HepG2 (cell line): ENCODE data around the gene WNK4. TPM values are rescaled to one million over a fixed set of nuclear protein-coding genes. Genes with fewer than 3 reads are reported as not detected.

Source experiments
- ELF3 ChIP-seq: IDR thresholded peaks from 2 replicates; pipeline ENCODE4 v1.6.1; 2016; ENCODE audit warnings: missing genetic modification reagents, missing compliant biosample characterization
- HNRNPLL ChIP-seq: fragments of 200-400 bp; formaldehyde crosslinking; IDR thresholded peaks from 2 replicates; pipeline ENCODE4 v1.6.1; 2017; ENCODE audit warnings: mild to moderate bottlenecking, low read depth, low read length; ENCODE audit not compliant: poor library complexity, severe bottlenecking
- NFE2 ChIP-seq: sonication (generic); formaldehyde crosslinking; IDR thresholded peaks from 2 replicates; pipeline ENCODE4 v1.4.0; 2020; ENCODE audit warnings: missing genetic modification reagents
- PTBP1 ChIP-seq: fragments of 200-400 bp; formaldehyde crosslinking; IDR thresholded peaks from 2 replicates; pipeline ENCODE4 v1.6.1; 2018; ENCODE audit warnings: low read length, low read depth; ENCODE audit not compliant: poor library complexity, severe bottlenecking
- RBM22 ChIP-seq: fragments of 200-400 bp; formaldehyde crosslinking; optimal IDR thresholded peaks from 2 replicates; pipeline ENCODE3; 2017; ENCODE audit warnings: mild to moderate bottlenecking, low read length, moderate library complexity
- SAP130 ChIP-seq: IDR thresholded peaks from 2 replicates; pipeline ENCODE4 v1.6.1; 2016; ENCODE audit warnings: low read depth
- SATB2 ChIP-seq: sonication (generic); formaldehyde crosslinking; IDR thresholded peaks from 2 replicates; pipeline ENCODE4 v1.5.0; 2020; ENCODE audit warnings: missing genetic modification reagents
- SIN3A ChIP-seq: IDR thresholded peaks from 2 replicates; pipeline ENCODE4 v1.6.1; 2011; ENCODE audit warnings: low read depth, mild to moderate bottlenecking, control low read depth, low read length, borderline replicate concordance
- SIX1 ChIP-seq: sonication (generic); formaldehyde crosslinking; IDR thresholded peaks from 2 replicates; pipeline ENCODE4 v1.4.0; 2020; ENCODE audit warnings: missing genetic modification reagents, borderline replicate concordance
- SYNCRIP ChIP-seq: fragments of 200-400 bp; formaldehyde crosslinking; IDR thresholded peaks from 2 replicates; pipeline ENCODE4 v1.6.1; 2018; ENCODE audit warnings: mild to moderate bottlenecking, low read depth, low read length; ENCODE audit not compliant: insufficient read depth
- ZNF556 ChIP-seq: sonication (generic); formaldehyde crosslinking; IDR thresholded peaks from 2 replicates; pipeline ENCODE4 v1.4.0; 2020; ENCODE audit warnings: mild to moderate bottlenecking, missing genetic modification reagents, borderline replicate concordance
- ZNF672 ChIP-seq: sonication (generic); formaldehyde crosslinking; IDR thresholded peaks from 2 replicates; pipeline ENCODE4 v1.8.1; 2022; ENCODE audit warnings: missing genetic modification reagents
- ZNF772 ChIP-seq: sonication (generic); formaldehyde crosslinking; IDR thresholded peaks from 2 replicates; pipeline ENCODE4 v1.5.0; 2020; ENCODE audit warnings: mild to moderate bottlenecking, missing genetic modification reagents
- ZNF781 ChIP-seq: sonication (generic); formaldehyde crosslinking; IDR thresholded peaks from 2 replicates; pipeline ENCODE4 v1.5.1; 2020; ENCODE audit warnings: borderline replicate concordance, mild to moderate bottlenecking, missing genetic modification reagents; ENCODE audit errors: not compliant biosample characterization
- polyA plus RNA-seq, 8 experiments: library from polyadenylated mRNA; depleted of rRNA in 3 of 8; stranded (reverse) in 7 of 8; unstranded in 1 of 8; fragments of >200 nt; fragmentation: Illumina TruSeq in 4 of 8; extraction: Trizol in 4 of 8; gene quantifications; 2 replicates each; pipeline versions ENCODE4 v1.2.1 to v1.2.3, GENCODE V29; 2011 to 2016; ENCODE audit warnings: low read depth in 4 of 8, missing spikeins in 1 of 8, mixed read lengths in 1 of 8; ENCODE audit not compliant: insufficient read depth in 1 of 8
- total RNA-seq, 5 experiments: library from RNA; depleted of rRNA; stranded (reverse); fragments of >200 nt; fragmentation: Illumina TruSeq; extraction: Trizol; gene quantifications; 2 replicates each; pipeline ENCODE4 v1.2.3, GENCODE V29; 2016; ENCODE audit warnings: low read depth in 1 of 5
- TF ChIP-seq, protein P1 (sequence below): sonication (generic); formaldehyde crosslinking; IDR thresholded peaks from 2 replicates; pipeline ENCODE4 v1.5.0; 2020; ENCODE audit warnings: missing genetic modification reagents
- TF ChIP-seq, protein P2 (sequence below): sonication (generic); formaldehyde crosslinking; IDR thresholded peaks from 2 replicates; pipeline ENCODE4 v1.9.0; 2021; ENCODE audit warnings: missing genetic modification reagents, borderline replicate concordance
- TF ChIP-seq, protein P3 (sequence below): sonication (generic); formaldehyde crosslinking; IDR thresholded peaks from 2 replicates; pipeline ENCODE4 v1.4.0; 2020; ENCODE audit warnings: missing genetic modification reagents, borderline replicate concordance
- TF ChIP-seq, protein P4 (sequence below): sonication (generic); formaldehyde crosslinking; conservative IDR thresholded peaks from 2 replicates; pipeline ENCODE4 v1.4.0; 2020; ENCODE audit warnings: missing genetic modification reagents
- TF ChIP-seq, protein P5 (sequence below): sonication (generic); formaldehyde crosslinking; IDR thresholded peaks from 2 replicates; pipeline ENCODE4 v1.9.0; 2021; ENCODE audit warnings: missing genetic modification reagents, borderline replicate concordance

WNK4 gene
- total and polyA plus RNA-seq, 2 of the 13 experiments (the other 11 are each of a cell fraction or from before 2014, with no cell fraction given) = 2.7 to 13.7 TPM

DNA sequence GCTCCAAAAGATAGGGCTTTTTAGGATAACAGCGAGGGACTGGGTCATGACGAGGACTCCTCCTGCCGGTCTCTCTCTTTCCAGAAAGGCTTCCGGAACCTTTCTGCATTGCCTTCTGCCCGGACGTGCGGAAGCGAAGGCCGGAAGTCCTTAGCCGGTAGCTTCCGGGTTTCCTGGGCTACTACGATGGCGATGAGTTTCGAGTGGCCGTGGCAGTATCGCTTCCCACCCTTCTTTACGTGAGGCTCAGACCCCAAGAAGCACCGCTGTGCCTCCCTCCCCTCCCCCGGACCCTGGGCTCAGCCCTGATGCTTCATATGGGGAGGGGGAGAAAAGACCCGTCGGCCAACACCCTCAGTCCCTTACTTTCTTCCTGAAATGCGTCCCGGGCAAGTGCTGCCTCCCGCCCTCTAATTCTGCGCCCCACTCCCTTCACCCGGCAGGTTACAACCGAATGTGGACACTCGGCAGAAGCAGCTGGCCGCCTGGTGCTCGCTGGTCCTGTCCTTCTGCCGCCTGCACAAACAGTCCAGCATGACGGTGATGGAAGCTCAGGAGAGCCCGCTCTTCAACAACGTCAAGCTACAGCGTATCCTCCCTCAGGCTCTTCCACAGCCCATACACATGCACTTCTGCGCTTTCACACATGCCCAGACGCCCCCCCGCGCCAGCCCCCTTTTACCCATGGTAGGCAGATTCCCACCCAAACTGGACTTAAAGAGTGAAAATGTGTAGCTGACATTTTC, 6.9 kb upstream of the WNK4 start, which contains the start of gene VPS25 (continued):
- TF ChIP-seq ZNF781 = peak; percentile 78
- no peak for TF ChIP-seq SYNCRIP
- TF ChIP-seq HNRNPLL = no peak
- TF ChIP-seq PTBP1 = no peak
- peak; percentile 97 for TF ChIP-seq SAP130
- peak; percentile 96 for TF ChIP-seq RBM22
- TF ChIP-seq, protein P1, sequence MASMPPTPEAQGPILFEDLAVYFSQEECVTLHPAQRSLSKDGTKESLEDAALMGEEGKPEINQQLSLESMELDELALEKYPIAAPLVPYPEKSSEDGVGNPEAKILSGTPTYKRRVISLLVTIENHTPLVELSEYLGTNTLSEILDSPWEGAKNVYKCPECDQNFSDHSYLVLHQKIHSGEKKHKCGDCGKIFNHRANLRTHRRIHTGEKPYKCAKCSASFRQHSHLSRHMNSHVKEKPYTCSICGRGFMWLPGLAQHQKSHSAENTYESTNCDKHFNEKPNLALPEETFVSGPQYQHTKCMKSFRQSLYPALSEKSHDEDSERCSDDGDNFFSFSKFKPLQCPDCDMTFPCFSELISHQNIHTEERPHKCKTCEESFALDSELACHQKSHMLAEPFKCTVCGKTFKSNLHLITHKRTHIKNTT (CRISPR knock-in tag) = no peak
- TF ChIP-seq SATB2 = peak; percentile 88
- TF ChIP-seq, protein P2, sequence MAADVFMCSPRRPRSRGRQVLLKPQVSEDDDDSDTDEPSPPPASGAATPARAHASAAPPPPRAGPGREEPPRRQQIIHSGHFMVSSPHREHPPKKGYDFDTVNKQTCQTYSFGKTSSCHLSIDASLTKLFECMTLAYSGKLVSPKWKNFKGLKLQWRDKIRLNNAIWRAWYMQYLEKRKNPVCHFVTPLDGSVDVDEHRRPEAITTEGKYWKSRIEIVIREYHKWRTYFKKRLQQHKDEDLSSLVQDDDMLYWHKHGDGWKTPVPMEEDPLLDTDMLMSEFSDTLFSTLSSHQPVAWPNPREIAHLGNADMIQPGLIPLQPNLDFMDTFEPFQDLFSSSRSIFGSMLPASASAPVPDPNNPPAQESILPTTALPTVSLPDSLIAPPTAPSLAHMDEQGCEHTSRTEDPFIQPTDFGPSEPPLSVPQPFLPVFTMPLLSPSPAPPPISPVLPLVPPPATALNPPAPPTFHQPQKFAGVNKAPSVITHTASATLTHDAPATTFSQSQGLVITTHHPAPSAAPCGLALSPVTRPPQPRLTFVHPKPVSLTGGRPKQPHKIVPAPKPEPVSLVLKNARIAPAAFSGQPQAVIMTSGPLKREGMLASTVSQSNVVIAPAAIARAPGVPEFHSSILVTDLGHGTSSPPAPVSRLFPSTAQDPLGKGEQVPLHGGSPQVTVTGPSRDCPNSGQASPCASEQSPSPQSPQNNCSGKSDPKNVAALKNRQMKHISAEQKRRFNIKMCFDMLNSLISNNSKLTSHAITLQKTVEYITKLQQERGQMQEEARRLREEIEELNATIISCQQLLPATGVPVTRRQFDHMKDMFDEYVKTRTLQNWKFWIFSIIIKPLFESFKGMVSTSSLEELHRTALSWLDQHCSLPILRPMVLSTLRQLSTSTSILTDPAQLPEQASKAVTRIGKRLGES (CRISPR knock-in tag) = no peak
- TF ChIP-seq ZNF772 (CRISPR knock-in tag) = peak; percentile 74; the same call in 1 of the 2 replicates
- peak; percentile 54; the same call in 1 of the 2 replicates for TF ChIP-seq SIX1 (CRISPR knock-in tag)
- TF ChIP-seq ZNF556 (CRISPR knock-in tag) = peak; percentile 100
- TF ChIP-seq, protein P3, sequence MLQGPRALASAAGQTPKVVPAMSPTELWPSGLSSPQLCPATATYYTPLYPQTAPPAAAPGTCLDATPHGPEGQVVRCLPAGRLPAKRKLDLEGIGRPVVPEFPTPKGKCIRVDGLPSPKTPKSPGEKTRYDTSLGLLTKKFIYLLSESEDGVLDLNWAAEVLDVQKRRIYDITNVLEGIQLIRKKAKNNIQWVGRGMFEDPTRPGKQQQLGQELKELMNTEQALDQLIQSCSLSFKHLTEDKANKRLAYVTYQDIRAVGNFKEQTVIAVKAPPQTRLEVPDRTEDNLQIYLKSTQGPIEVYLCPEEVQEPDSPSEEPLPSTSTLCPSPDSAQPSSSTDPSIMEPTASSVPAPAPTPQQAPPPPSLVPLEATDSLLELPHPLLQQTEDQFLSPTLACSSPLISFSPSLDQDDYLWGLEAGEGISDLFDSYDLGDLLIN (CRISPR knock-in tag) = peak; percentile 89
- peak; percentile 97 for TF ChIP-seq SIN3A
- TF ChIP-seq ZNF672 (CRISPR knock-in tag) = no peak
- TF ChIP-seq, protein P4, sequence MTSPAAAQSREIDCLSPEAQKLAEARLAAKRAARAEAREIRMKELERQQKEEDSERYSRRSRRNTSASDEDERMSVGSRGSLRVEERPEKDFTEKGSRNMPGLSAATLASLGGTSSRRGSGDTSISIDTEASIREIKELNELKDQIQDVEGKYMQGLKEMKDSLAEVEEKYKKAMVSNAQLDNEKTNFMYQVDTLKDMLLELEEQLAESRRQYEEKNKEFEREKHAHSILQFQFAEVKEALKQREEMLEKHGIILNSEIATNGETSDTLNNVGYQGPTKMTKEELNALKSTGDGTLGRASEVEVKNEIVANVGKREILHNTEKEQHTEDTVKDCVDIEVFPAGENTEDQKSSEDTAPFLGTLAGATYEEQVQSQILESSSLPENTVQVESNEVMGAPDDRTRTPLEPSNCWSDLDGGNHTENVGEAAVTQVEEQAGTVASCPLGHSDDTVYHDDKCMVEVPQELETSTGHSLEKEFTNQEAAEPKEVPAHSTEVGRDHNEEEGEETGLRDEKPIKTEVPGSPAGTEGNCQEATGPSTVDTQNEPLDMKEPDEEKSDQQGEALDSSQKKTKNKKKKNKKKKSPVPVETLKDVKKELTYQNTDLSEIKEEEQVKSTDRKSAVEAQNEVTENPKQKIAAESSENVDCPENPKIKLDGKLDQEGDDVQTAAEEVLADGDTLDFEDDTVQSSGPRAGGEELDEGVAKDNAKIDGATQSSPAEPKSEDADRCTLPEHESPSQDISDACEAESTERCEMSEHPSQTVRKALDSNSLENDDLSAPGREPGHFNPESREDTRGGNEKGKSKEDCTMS = no peak
- TF ChIP-seq, protein P5, sequence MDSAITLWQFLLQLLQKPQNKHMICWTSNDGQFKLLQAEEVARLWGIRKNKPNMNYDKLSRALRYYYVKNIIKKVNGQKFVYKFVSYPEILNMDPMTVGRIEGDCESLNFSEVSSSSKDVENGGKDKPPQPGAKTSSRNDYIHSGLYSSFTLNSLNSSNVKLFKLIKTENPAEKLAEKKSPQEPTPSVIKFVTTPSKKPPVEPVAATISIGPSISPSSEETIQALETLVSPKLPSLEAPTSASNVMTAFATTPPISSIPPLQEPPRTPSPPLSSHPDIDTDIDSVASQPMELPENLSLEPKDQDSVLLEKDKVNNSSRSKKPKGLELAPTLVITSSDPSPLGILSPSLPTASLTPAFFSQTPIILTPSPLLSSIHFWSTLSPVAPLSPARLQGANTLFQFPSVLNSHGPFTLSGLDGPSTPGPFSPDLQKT (CRISPR knock-in tag) = peak; percentile 28; the same call in 1 of the 2 replicates
- no peak for TF ChIP-seq NFE2
- peak; percentile 96 for TF ChIP-seq ELF3 (CRISPR knock-in tag)
